Brain microvascular endothelial cell (primary cell): Measurements from ENCODE around the gene AKAP13.
A peak's percentile ranks its signal among the peaks of the same experiment; 100 is the strongest.

Experiments
- DNase-seq: peaks from one replicate; pipeline ENCODE4 v3.0.0-alpha.2; 2020
- H3K27ac ChIP-seq: fragments of 250-450 bp; sonication (Bioruptor Pico); 2 replicates; pipeline ENCODE4 v1.5.1; 2020; ENCODE audit warnings: mild to moderate bottlenecking, moderate library complexity
- H3K27me3 ChIP-seq: fragments of 250-450 bp; sonication (Bioruptor Pico); replicated peaks from 2 replicates; pipeline ENCODE4 v1.5.1; 2020; ENCODE audit warnings: mild to moderate bottlenecking
- H3K36me3 ChIP-seq: fragments of 250-450 bp; sonication (Bioruptor Pico); replicated peaks from 2 replicates; pipeline ENCODE4 v1.5.1; 2020; ENCODE audit warnings: mild to moderate bottlenecking
- H3K4me3 ChIP-seq: 2 replicates; pipeline ENCODE4 v1.5.1; 2011; ENCODE audit warnings: low read depth, mild to moderate bottlenecking, control low read depth, low read length, moderate library complexity
- in situ Hi-C: cut with HindIII; loops from 2 replicates; pipeline ENCODE4 v1.10.0; 2017; ENCODE audit warnings: low sequenced_read_pairs, low pct_ligation_motif_present
- TF ChIP-seq, protein P1 (sequence below): IDR thresholded peaks from 2 replicates; pipeline ENCODE4 v1.5.1; 2011; ENCODE audit warnings: low read depth, mild to moderate bottlenecking, moderate library complexity, low read length, control low read depth, inconsistent platforms; ENCODE audit errors: missing control alignments

AKAP13 gene

DNA sequence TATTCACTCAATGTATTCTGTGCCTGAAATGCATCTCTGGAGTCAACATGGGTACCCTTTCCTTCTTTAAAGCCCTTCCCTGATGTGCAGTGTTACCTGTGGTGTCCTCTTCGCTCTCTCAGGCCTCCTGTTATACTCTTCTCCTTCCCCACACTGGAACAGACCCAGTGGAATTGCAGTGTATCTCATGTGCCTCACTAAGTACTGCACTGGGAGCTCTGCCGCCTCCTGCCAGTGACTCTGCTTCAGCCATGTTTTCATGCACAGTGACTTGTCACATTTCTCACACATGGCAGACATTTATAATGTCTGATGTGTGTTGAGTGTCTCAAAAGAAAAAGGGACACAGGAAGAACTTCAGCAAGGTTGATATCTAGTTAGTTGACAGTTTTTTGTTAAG is 223.3 kb downstream of the AKAP13 start:
- Histone ChIP-seq H3K27ac (no peak overlapping the region), H3K4me3 (no peak overlapping the region), H3K27me3 (no peaks in the 10 kb centered on the region), H3K36me3 (peaks cover 3% of the 10 kb centered on the region)
- in situ Hi-C loops, result no loop called here
- DNase-seq, result no peak
- TF ChIP-seq, protein P1, sequence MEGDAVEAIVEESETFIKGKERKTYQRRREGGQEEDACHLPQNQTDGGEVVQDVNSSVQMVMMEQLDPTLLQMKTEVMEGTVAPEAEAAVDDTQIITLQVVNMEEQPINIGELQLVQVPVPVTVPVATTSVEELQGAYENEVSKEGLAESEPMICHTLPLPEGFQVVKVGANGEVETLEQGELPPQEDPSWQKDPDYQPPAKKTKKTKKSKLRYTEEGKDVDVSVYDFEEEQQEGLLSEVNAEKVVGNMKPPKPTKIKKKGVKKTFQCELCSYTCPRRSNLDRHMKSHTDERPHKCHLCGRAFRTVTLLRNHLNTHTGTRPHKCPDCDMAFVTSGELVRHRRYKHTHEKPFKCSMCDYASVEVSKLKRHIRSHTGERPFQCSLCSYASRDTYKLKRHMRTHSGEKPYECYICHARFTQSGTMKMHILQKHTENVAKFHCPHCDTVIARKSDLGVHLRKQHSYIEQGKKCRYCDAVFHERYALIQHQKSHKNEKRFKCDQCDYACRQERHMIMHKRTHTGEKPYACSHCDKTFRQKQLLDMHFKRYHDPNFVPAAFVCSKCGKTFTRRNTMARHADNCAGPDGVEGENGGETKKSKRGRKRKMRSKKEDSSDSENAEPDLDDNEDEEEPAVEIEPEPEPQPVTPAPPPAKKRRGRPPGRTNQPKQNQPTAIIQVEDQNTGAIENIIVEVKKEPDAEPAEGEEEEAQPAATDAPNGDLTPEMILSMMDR, result no peak

DNA sequence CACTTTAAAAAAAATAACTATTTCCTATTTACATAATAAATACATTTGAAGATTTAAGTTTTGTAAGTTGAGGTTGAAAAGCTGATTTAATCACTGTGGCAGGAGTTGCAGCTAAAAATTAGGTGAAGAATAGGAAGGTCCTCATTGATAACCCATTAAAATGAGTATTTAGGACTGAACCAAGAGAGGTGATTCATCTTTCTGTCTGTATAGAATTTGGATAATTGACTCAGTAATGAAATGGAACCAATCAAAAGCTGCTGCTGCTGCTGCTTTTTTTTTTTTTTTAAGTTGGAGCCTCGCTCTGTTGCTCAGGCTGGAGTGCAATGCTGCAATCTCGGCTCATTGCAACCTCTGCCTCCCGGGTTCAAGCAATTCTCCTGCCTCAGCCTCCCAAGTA is 223.8 kb downstream of the AKAP13 start:
- in situ Hi-C loops, result no loop called here
- Histone ChIP-seq H3K4me3 (no peak overlapping the region), H3K36me3 (peaks cover 3% of the 10 kb centered on the region), H3K27ac (no peak overlapping the region), H3K27me3 (no peaks in the 10 kb centered on the region)
- TF ChIP-seq, protein P1, result no peak
- DNase-seq, result no peak

DNA sequence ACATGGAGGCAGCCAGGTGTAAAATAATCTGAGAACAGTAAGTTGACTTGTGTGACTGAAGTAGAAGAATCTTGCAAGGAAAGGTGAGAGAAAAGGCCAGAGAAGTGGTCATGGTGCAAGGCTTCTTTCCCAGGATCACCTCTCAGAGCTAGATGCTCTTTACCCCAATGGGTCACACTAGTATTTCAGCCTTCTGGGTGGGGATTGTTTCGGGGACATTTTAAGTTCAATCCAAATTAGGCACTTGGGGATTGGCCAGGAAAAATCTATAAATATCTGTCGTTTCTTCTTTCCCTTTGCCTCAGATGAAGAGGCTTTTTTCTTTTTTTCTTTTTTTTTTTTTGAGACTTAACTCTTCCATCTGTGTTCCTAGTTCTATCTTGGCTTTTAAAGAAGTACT is 226.3 kb downstream of the AKAP13 start:
- peaks cover 3% of the 10 kb centered on the region for H3K36me3 ChIP-seq
- in situ Hi-C loops, result no loop called here
- no peak overlapping the region for H3K4me3 ChIP-seq
- H3K27ac ChIP-seq, result peak overlapping the region; percentile 74
- H3K27me3 ChIP-seq, result no peaks in the 10 kb centered on the region
- DNase-seq, result no peak
- TF ChIP-seq, protein P1, result no peak

DNA sequence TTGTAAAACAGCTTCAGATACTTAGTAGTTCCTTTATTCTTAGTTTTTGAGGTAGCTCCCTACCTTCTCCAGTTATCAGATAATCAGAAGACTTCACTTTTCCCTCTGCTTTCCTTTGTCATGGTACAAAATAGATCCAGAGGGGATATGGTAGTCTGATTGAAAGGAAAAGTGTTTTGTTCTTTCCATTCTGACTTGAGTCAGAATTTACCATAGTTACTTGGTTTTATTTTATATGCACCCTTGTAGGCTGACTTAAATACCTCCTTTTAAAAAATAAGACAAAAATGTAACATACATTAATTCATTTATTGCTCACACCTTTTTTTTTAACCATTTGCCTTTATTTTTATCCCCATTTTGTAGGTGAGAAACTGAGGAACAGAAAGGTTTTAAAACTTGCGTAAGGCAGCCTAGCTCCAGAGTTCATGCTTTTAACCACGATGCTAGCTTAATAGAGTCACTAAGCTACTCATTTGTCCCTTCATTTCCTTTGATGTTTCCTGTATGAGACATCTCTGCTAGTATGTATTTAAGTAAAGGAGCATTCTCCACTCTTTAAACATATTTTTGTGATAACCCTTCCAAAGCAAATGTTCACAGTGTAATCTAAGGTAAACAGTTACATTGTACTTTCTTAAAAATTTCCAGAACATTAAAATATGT is 226.9 kb downstream of the AKAP13 start:
- TF ChIP-seq, protein P1, result no peak
- Histone ChIP-seq H3K36me3 (peaks cover 3% of the 10 kb centered on the region), H3K4me3 (no peak overlapping the region), H3K27me3 (no peaks in the 10 kb centered on the region), H3K27ac (peak overlapping the region; percentile 74)
- no peak for DNase-seq
- in situ Hi-C loops, result no loop called here

DNA sequence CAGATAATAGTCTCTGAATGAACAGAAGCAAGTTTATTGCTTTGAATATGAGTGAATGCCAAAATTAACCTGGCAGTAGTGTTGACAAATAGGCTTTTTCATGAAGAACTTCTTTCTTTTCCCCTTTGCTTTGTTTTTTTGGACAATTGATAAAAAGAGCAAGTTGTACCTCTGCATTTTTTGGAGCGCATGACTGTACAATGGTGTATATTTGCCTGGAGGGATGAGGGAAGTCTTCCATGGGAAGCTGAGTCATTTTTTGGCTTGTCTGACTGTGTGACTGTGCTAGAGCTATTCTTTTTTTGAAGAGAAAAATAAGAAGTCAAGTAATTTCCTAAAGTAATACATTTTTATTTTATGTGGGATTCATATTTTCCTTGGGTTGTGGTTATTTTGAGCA is 227.4 kb downstream of the AKAP13 start:
- TF ChIP-seq, protein P1, result no peak
- Histone ChIP-seq H3K36me3 (peaks cover 3% of the 10 kb centered on the region), H3K27ac (peak overlapping the region; percentile 74), H3K4me3 (no peak overlapping the region), H3K27me3 (no peaks in the 10 kb centered on the region)
- peak; percentile 78 for DNase-seq
- in situ Hi-C loops, result no loop called here

DNA sequence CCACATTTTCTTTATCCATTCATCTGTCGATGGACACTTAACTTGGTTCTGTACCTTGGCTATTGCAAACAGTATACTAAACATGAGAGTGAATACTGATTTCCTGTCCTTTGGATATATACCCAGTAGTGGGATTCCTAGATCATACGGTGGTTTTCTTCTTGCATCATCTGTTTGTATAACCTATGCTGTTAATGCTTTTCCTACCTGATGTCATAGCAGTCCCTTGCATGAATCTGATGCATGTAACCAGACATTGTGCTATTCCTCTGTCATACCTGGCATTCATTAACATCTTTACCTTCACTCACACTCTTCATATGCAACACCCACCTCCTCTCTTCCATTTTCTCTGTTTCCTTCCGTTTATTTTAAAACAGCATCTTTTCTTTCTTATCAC is 229.1 kb downstream of the AKAP13 start:
- no peaks in the 10 kb centered on the region for H3K27me3 ChIP-seq
- no peak overlapping the region for H3K4me3 ChIP-seq
- no peaks in the 10 kb centered on the region for H3K36me3 ChIP-seq
- in situ Hi-C loops, result no loop called here
- TF ChIP-seq, protein P1, result no peak
- no peak overlapping the region for H3K27ac ChIP-seq
- no peak for DNase-seq
